Measurements from ENCODE around the gene HOXA11. TPM values are rescaled to one million over a fixed set of nuclear protein-coding genes. Genes with fewer than 3 reads are reported as not detected.
A peak's percentile ranks its signal among the peaks of the same experiment; 100 is the strongest.

HOXA11 gene
- total RNA-seq, 2 experiments from 2014 or later: not detected

- POLR2A ChIA-PET: interaction anchor here (1.0 to 2.0 kb wide), 2 partner anchors 10 to 33 kb away, joined by 3 to 7 read pairs; no protein-coding TSS in a partner anchor
- H3K27me3 Mint-ChIP-seq: peaks cover 89% of the 10 kb centered on the region
- H3K9me3 Mint-ChIP-seq: no peaks in the 10 kb centered on the region
- CTCF ChIA-PET: interaction anchor here (0.6 to 3.1 kb wide), 13 partner anchors 9 to 1258 kb away, joined by 3 to 16 read pairs (median 6); no protein-coding TSS in a partner anchor
- H3K4me3 Mint-ChIP-seq: peak overlapping the region; percentile 38
- peaks cover 23% of the 10 kb centered on the region for H3K4me1 Mint-ChIP-seq
- H3K36me3 Mint-ChIP-seq (ENCODE audit: low read depth): peaks cover 8% of the 10 kb centered on the region
- DNase-seq: peak; percentile 63
- H3K27ac Mint-ChIP-seq: peak overlapping the region; percentile 42
These were observed 34.3 kb downstream of the HOXA11 start for GRCh38 chr7:27150568-27151340.

GRCh38 chr7:27149842-27150567, 35.0 kb downstream of the HOXA11 start:
- ChIA-PET POLR2A (interaction anchor here (1.0 to 2.0 kb wide), 3 partner anchors 11 to 33 kb away, joined by 3 to 7 read pairs (median 5); no protein-coding TSS in a partner anchor), CTCF (interaction anchor here (0.6 to 3.1 kb wide), 16 partner anchors 9 to 1288 kb away, joined by 3 to 16 read pairs (median 5); partner anchors contain the start of gene HOXA11)
- Mint-ChIP-seq H3K27me3 (peaks cover 81% of the 10 kb centered on the region), H3K4me3 (no peak overlapping the region), H3K36me3 (ENCODE audit: low read depth) (peaks cover 5% of the 10 kb centered on the region), H3K4me1 (peaks cover 19% of the 10 kb centered on the region), H3K9me3 (no peaks in the 10 kb centered on the region), H3K27ac (no peak overlapping the region)
- no peak for DNase-seq

GRCh38 chr7:27148756-27149641, 36.0 kb downstream of the HOXA11 start:
- H3K4me1 Mint-ChIP-seq: peaks cover 16% of the 10 kb centered on the region
- no peaks in the 10 kb centered on the region for H3K9me3 Mint-ChIP-seq
- H3K27ac Mint-ChIP-seq: no peak overlapping the region
- CTCF ChIA-PET: interaction anchor here (0.6 to 3.1 kb wide), 12 partner anchors 8 to 1287 kb away, joined by 3 to 16 read pairs (median 6); partner anchors contain the start of gene HOXA11
- peaks cover 71% of the 10 kb centered on the region for H3K27me3 Mint-ChIP-seq
- H3K4me3 Mint-ChIP-seq: no peak overlapping the region
- DNase-seq: no peak
- H3K36me3 Mint-ChIP-seq (ENCODE audit: low read depth): peaks cover 5% of the 10 kb centered on the region
- POLR2A ChIA-PET: interaction anchor here (1.0 kb wide), 1 partner anchor 23 kb away, joined by 5 read pairs; no protein-coding TSS in a partner anchor

GRCh38 chr7:27148031-27148755, 36.8 kb downstream of the HOXA11 start:
- Mint-ChIP-seq H3K36me3 (ENCODE audit: low read depth) (peaks cover 5% of the 10 kb centered on the region), H3K27me3 (peaks cover 63% of the 10 kb centered on the region), H3K4me1 (peaks cover 16% of the 10 kb centered on the region), H3K27ac (no peak overlapping the region), H3K4me3 (no peak overlapping the region), H3K9me3 (no peaks in the 10 kb centered on the region)
- POLR2A ChIA-PET: no interaction called here
- CTCF ChIA-PET: interaction anchor here (1.1 to 3.1 kb wide), 4 partner anchors 11 to 1255 kb away, joined by 3 to 12 read pairs (median 7); no protein-coding TSS in a partner anchor
- DNase-seq: no peak

- ChIA-PET CTCF (no interaction called here), POLR2A (no interaction called here)
- Mint-ChIP-seq H3K36me3 (ENCODE audit: low read depth) (peaks cover 5% of the 10 kb centered on the region), H3K9me3 (no peaks in the 10 kb centered on the region), H3K4me1 (peaks cover 16% of the 10 kb centered on the region), H3K4me3 (no peak within 1 kb of the TSS), H3K27ac (no peak within 1 kb of the TSS), H3K27me3 (peaks cover 58% of the 10 kb centered on the region)
- DNase-seq: no peak
These were observed 37.6 kb downstream of the HOXA11 start, which contains the start of gene HOXA6 for GRCh38 chr7:27147199-27148030. TSS of gene HOXA6 (minus strand) at chr7:27147774. CDS start at chr7:27147749, 25 bp downstream.

GRCh38 chr7:27146491-27147198, 38.4 kb downstream of the HOXA11 start:
- POLR2A ChIA-PET: no interaction called here
- CTCF ChIA-PET: no interaction called here

GRCh38 chr7:27145914-27146412, 39.1 kb downstream of the HOXA11 start:
- Mint-ChIP-seq H3K4me1 (peaks cover 5% of the 10 kb centered on the region), H3K36me3 (ENCODE audit: low read depth) (no peaks in the 10 kb centered on the region), H3K4me3 (no peak overlapping the region), H3K27ac (no peak overlapping the region), H3K27me3 (peaks cover 43% of the 10 kb centered on the region), H3K9me3 (no peaks in the 10 kb centered on the region)
- ChIA-PET CTCF (no interaction called here), POLR2A (no interaction called here)
- DNase-seq: no peak

More at GRCh38 chr7:27146491-27147198, 38.4 kb downstream of the HOXA11 start:
- H3K27ac Mint-ChIP-seq: no peak overlapping the region
- no peaks in the 10 kb centered on the region for H3K9me3 Mint-ChIP-seq
- H3K4me1 Mint-ChIP-seq: peaks cover 12% of the 10 kb centered on the region
- peaks cover 3% of the 10 kb centered on the region for H3K36me3 Mint-ChIP-seq (ENCODE audit: low read depth)
- no peak overlapping the region for H3K4me3 Mint-ChIP-seq
- no peak for DNase-seq
- peaks cover 50% of the 10 kb centered on the region for H3K27me3 Mint-ChIP-seq

GRCh38 chr7:27145165-27145913, 39.7 kb downstream of the HOXA11 start:
- Mint-ChIP-seq H3K9me3 (no peaks in the 10 kb centered on the region), H3K36me3 (ENCODE audit: low read depth) (no peaks in the 10 kb centered on the region), H3K27me3 (peaks cover 38% of the 10 kb centered on the region), H3K27ac (no peak overlapping the region), H3K4me3 (no peak overlapping the region), H3K4me1 (peaks cover 2% of the 10 kb centered on the region)
- DNase-seq: no peak
- POLR2A ChIA-PET: no interaction called here
- CTCF ChIA-PET: interaction anchor here (1.5 kb wide), 1 partner anchor 18 kb away, joined by 3 read pairs; no protein-coding TSS in a partner anchor

GRCh38 chr7:27144781-27145164, 40.3 kb downstream of the HOXA11 start:
- DNase-seq: no peak
- Mint-ChIP-seq H3K27me3 (peaks cover 33% of the 10 kb centered on the region), H3K4me3 (no peak overlapping the region), H3K9me3 (no peaks in the 10 kb centered on the region), H3K36me3 (ENCODE audit: low read depth) (no peaks in the 10 kb centered on the region), H3K4me1 (peaks cover 2% of the 10 kb centered on the region), H3K27ac (no peak overlapping the region)
- ChIA-PET CTCF (interaction anchor here (1.5 kb wide), 1 partner anchor 18 kb away, joined by 3 read pairs; no protein-coding TSS in a partner anchor), POLR2A (no interaction called here)
